GM23338 (cell line): ENCODE data around the gene HRH3. TPM values are rescaled to one million over a fixed set of nuclear protein-coding genes. Genes with fewer than 3 reads are reported as not detected.

Source experiments
- ATAC-seq: fragments of 200-7000 bp; cut with Tn5 transposase; 3 replicates; pipeline ENCODE4 v1.9.1; 2020
- DNase-seq: peaks from one replicate; pipeline ENCODE4 v3.0.0-alpha.2; 2015; ENCODE audit warnings: low spot score
- H2AFZ ChIP-seq: fragments of 200-600 bp; sonication (generic); 2 replicates; pipeline ENCODE4 v1.8.0; 2016; ENCODE audit warnings: antibody characterized with exemption, mild to moderate bottlenecking, moderate library complexity
- H3F3A ChIP-seq: fragments of 200-600 bp; sonication (generic); replicated peaks from 2 replicates; pipeline ENCODE4 v1.8.0; 2017; ENCODE audit warnings: antibody characterized with exemption, mixed run types, low read depth
- H3K27ac ChIP-seq: fragments of 200-600 bp; sonication (generic); 2 replicates; pipeline ENCODE4 v1.6.1; 2016; ENCODE audit warnings: low read depth
- H3K27me3 ChIP-seq: fragments of 200-600 bp; sonication (generic); 2 replicates; pipeline ENCODE4 v1.8.0; 2016; ENCODE audit warnings: mild to moderate bottlenecking, mixed run types, moderate library complexity; ENCODE audit not compliant: insufficient read depth
- H3K36me3 ChIP-seq: fragments of 200-600 bp; sonication (generic); 2 replicates; pipeline ENCODE4 v1.8.0; 2016; ENCODE audit warnings: mild to moderate bottlenecking; ENCODE audit not compliant: insufficient read depth
- H3K4me1 ChIP-seq: fragments of 200-600 bp; sonication (generic); 2 replicates; pipeline ENCODE4 v1.8.0; 2016; ENCODE audit warnings: mild to moderate bottlenecking, moderate library complexity; ENCODE audit not compliant: insufficient read depth
- H3K4me2 ChIP-seq: fragments of 200-600 bp; sonication (generic); 2 replicates; pipeline ENCODE4 v1.7.1; 2017; ENCODE audit warnings: mixed run types
- H3K4me3 ChIP-seq: fragments of 200-600 bp; sonication (generic); 2 replicates; pipeline ENCODE4 v1.6.1; 2016; ENCODE audit warnings: mixed run types
- H3K79me2 ChIP-seq: fragments of 200-600 bp; sonication (generic); replicated peaks from 2 replicates; pipeline ENCODE4 v1.8.0; 2017; ENCODE audit warnings: mild to moderate bottlenecking; ENCODE audit not compliant: insufficient read depth
- H3K9me2 ChIP-seq: fragments of 200-600 bp; sonication (generic); 2 replicates; pipeline ENCODE4 v1.8.0; 2017; ENCODE audit not compliant: insufficient read depth
- H4K20me1 ChIP-seq: fragments of 200-600 bp; sonication (generic); replicated peaks from 2 replicates; pipeline ENCODE4 v1.8.0; 2017; ENCODE audit warnings: mild to moderate bottlenecking; ENCODE audit not compliant: insufficient read depth
- H3K27ac Mint-ChIP-seq: 2 replicates; pipeline ENCODE4 v1.8.0; 2020; ENCODE audit warnings: inconsistent platforms, mild to moderate bottlenecking, moderate library complexity, mixed read lengths
- H3K27me3 Mint-ChIP-seq: 3 replicates; pipeline ENCODE4 v1.8.0; 2022; ENCODE audit warnings: low read depth, mild to moderate bottlenecking, moderate library complexity, mixed read lengths, inconsistent platforms; ENCODE audit not compliant: insufficient read depth, poor library complexity
- H3K36me3 Mint-ChIP-seq: 3 replicates; pipeline ENCODE4 v1.8.0; 2021; ENCODE audit warnings: low read depth, mild to moderate bottlenecking, inconsistent platforms, moderate library complexity, mixed read lengths
- H3K4me1 Mint-ChIP-seq: 3 replicates; pipeline ENCODE4 v1.8.0; 2020; ENCODE audit warnings: mild to moderate bottlenecking, inconsistent platforms, mixed read lengths
- H3K4me3 Mint-ChIP-seq: 3 replicates; pipeline ENCODE4 v1.8.0; 2021; ENCODE audit warnings: moderate library complexity, mild to moderate bottlenecking, inconsistent platforms, mixed read lengths
- H3K9me3 Mint-ChIP-seq: 3 replicates; pipeline ENCODE4 v1.8.0; 2020; ENCODE audit warnings: moderate library complexity, mild to moderate bottlenecking, inconsistent platforms, mixed read lengths
- CTCF ChIP-seq, 2 experiments: fragments of 200-600 bp in 1 of 2; sonication (generic) in 1 of 2; conservative IDR thresholded peaks; 2 replicates each; pipeline versions ENCODE4 v1.5.1 to v1.6.1; 2016 to 2017; ENCODE audit warnings: antibody characterized with exemption in 2 of 2, low read depth in 2 of 2, mild to moderate bottlenecking in 2 of 2, moderate library complexity in 1 of 2
- ETS1 ChIP-seq: IDR thresholded peaks from 2 replicates; pipeline ENCODE4 v1.6.1; 2016; ENCODE audit warnings: antibody characterized with exemption
- EZH2 ChIP-seq: fragments of 200-600 bp; sonication (generic); IDR thresholded peaks from one replicate; pipeline ENCODE4 v1.8.0; 2017; ENCODE audit warnings: antibody characterized with exemption, mild to moderate bottlenecking, low read depth; ENCODE audit not compliant: unreplicated experiment
- JUNB ChIP-seq: IDR thresholded peaks from one replicate; pipeline ENCODE4 v1.6.1; 2016; ENCODE audit warnings: antibody characterized with exemption; ENCODE audit not compliant: unreplicated experiment
- NANOG ChIP-seq: IDR thresholded peaks from 2 replicates; pipeline ENCODE4 v1.6.1; 2016; ENCODE audit warnings: antibody characterized with exemption, borderline replicate concordance
- REST ChIP-seq: IDR thresholded peaks from one replicate; pipeline ENCODE4 v1.6.1; 2018; ENCODE audit warnings: antibody characterized with exemption; ENCODE audit not compliant: unreplicated experiment
- ZNF114 ChIP-seq: fragments of 250-450 bp; sonication (Bioruptor Pico); IDR thresholded peaks from 2 replicates; pipeline ENCODE4 v1.5.0; 2020; ENCODE audit warnings: mild to moderate bottlenecking, moderate library complexity
- polyA plus RNA-seq: library from polyadenylated mRNA; unstranded; fragments of >200 nt; fragmentation: Nextera tagmentation; extraction: Ambion mirVana; gene quantifications from 2 replicates; pipeline ENCODE4 v1.2.1, GENCODE V29; 2016
- total RNA-seq: library from RNA; depleted of rRNA; stranded (reverse); fragments of >200 nt; shearing (Covaris generic); gene quantifications from 2 replicates; pipeline ENCODE4 v1.2.3, GENCODE V29; 2014

HRH3 gene
- total and polyA plus RNA-seq, 2 experiments from 2014 or later = 1.5 to 5.2 TPM

GRCh38 chr20:62210496-62210855 lies 9.6 kb downstream of the HRH3 start:
- H3K36me3 Mint-ChIP-seq = no peaks in the 10 kb centered on the region
- no peaks in the 10 kb centered on the region for H3F3A ChIP-seq
- H3K4me3 Mint-ChIP-seq = no peak overlapping the region
- H3K4me2 ChIP-seq = no peak overlapping the region
- no peaks in the 10 kb centered on the region for H3K9me2 ChIP-seq
- no peaks in the 10 kb centered on the region for H3K27me3 ChIP-seq
- H3K27ac ChIP-seq = no peak overlapping the region
- H4K20me1 ChIP-seq = no peaks in the 10 kb centered on the region; the same call in 1 of the 2 replicates
- peaks cover 23% of the 10 kb centered on the region for H3K27me3 Mint-ChIP-seq
- no peak overlapping the region for H3K4me3 ChIP-seq
- H2AFZ ChIP-seq = no peak overlapping the region
- no peaks in the 10 kb centered on the region for H3K79me2 ChIP-seq
- H3K4me1 Mint-ChIP-seq = peaks cover 10% of the 10 kb centered on the region
- no peak for TF ChIP-seq REST
- no peak for TF ChIP-seq JUNB
- TF ChIP-seq ZNF114 (CRISPR knock-in tag) = no peak
- no peak for TF ChIP-seq NANOG
- no peak for TF ChIP-seq ETS1
- H3K36me3 ChIP-seq = no peaks in the 10 kb centered on the region
- DNase-seq (no peak), ATAC-seq (no peak)
- H3K9me3 Mint-ChIP-seq = no peaks in the 10 kb centered on the region
- H3K27ac Mint-ChIP-seq = no peak overlapping the region
- H3K4me1 ChIP-seq = no peaks in the 10 kb centered on the region; the same call in 1 of the 2 replicates

- Histone ChIP-seq H3F3A (no peaks in the 10 kb centered on the region), H3K9me2 (no peaks in the 10 kb centered on the region), H3K79me2 (no peaks in the 10 kb centered on the region), H3K36me3 (no peaks in the 10 kb centered on the region), H3K27ac (no peak overlapping the region), H3K4me3 (no peak overlapping the region), H2AFZ (no peak overlapping the region), H3K4me2 (no peak overlapping the region), H3K4me1 (no peaks in the 10 kb centered on the region; the same call in 1 of the 2 replicates), H4K20me1 (no peaks in the 10 kb centered on the region; the same call in 1 of the 2 replicates), H3K27me3 (no peaks in the 10 kb centered on the region)
- ATAC-seq (peak; percentile 8), DNase-seq (no peak)
- Mint-ChIP-seq H3K36me3 (no peaks in the 10 kb centered on the region), H3K4me3 (no peak overlapping the region), H3K9me3 (no peaks in the 10 kb centered on the region), H3K4me1 (peaks cover 8% of the 10 kb centered on the region; the same call in 2 of the 3 replicates), H3K27me3 (peaks cover 21% of the 10 kb centered on the region), H3K27ac (no peak overlapping the region)
- no peak for TF ChIP-seq EZH2
- TF ChIP-seq CTCF (conservative IDR thresholded peaks at IDR 0.05; ENCODE audit: low read depth in 2 of 2) = peak; percentile 24 to 46
These were observed 10.1 kb downstream of the HRH3 start for GRCh38 chr20:62209850-62210495.
